T47D (cell line): ENCODE data around the gene NEK6.

Source experiments
- DNase-seq, 2 experiments: peaks; one replicate each; pipeline versions ENCODE4 v3.0.0 to v3.0.0-alpha.2; 2011 to 2012; ENCODE audit warnings: low read depth in 1 of 2, low spot score in 1 of 2
- JUND ChIP-seq: IDR thresholded peaks from 2 replicates; pipeline ENCODE4 v1.6.1; 2012; ENCODE audit warnings: low read depth
- in situ Hi-C: cut with HindIII; loops from 2 replicates; pipeline ENCODE4 v1.10.0; 2016; ENCODE audit warnings: low sequenced_read_pairs, low pct_unique_long_range_greater_than_20kb

NEK6 gene

DNA sequence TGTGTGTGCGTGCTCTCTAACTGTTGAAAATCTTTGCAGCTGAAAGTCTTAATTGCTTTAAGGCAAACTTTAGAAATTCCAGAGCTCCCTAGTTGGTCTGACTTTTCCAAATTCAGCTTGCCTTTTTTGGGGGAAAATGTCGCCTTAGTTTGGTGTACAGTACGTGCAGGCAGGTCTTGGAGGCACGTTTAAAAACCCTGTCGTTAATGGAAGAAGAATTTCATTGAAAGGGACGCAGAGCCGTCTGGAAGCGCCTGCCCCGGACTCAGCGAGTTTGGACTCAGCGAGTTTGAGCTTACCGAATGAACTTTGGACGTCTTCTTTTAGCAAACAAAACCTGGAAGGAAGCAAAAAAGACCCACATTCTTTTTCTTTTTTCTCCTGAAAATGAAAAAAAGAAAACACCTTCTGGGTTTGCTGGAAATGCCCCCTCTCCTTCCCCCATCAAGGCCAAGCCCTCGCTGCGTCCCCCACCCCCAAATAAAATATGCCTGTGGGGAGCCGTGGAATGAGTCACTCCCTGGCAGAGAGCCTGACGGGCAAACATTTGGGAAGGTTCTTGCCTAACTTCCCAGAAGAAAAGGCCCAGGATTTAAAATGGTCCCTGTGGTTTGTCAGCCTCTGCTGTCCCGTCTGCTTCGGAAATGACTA is 1.5 kb downstream of the NEK6 start:
- peak; percentile 83 to 94 for DNase-seq
- TF ChIP-seq JUND = peak; percentile 99
- in situ Hi-C loops = no loop called here

GRCh38 chr9:124260769-124261603 is 3.2 kb downstream of the NEK6 start:
- in situ Hi-C loops = no loop called here
- peak in 1 of 2 experiments; percentile 50 for DNase-seq
- no peak for TF ChIP-seq JUND

DNA sequence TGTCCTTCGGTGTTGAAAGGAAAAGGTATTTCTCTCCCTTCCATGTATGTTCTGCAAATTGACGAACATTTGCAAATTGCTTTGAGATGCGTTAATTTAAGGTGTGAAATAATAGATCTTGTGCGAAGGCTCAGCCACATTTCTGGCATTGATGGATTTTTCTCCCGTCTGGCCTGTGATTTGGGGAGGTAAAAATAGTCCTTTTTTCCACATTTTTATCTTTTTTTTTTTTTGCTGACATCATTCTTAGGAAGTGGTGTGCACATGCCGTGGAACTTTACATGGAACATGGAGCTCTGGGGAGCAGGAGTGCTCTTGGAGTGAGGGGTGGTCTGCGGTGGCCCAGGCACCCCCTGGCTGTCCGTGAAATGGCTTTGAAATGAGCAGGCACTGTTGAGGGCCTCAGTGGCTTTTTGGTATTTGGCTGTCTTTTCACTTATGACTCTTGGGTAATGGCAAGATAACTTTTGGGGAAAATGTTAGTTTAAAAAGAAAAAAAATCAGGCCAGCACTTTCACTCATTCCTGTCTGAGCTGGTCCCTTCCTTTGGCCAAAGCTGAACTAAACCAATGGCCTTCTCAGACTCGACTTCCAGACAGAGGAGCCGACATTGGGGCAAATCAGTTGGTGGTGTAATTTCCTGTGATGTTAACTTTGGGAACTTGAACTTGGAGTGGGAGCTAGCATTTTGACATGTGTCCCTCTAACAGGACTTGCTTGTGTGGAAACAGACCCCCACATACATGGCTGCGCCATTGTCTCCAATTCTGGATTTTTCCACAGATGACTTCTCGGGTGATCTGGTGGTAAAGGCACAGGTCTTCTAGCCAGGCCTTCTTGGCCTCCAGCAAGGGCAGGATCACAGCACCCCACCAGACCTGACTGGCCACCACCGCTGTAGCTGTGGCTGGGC is 4.2 kb downstream of the NEK6 start:
- in situ Hi-C loops = no loop called here
- peak in 1 of 2 experiments; percentile 29 for DNase-seq
- TF ChIP-seq JUND = no peak

DNA sequence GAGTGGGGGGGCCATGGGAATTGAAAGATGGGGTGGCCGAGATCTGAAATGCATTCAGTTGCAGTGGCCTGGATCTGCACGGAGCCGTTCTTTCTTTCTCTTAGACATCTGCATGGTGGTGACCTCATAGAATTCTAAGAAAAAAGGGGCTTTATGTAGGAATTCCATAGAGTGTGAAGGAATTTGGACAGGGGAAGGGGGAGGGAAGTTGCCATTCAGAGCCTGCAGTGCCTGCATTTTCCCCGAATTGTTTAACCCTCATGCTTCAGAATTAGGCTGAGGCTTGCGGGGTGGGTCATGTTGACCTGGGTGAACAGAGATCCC is 4.9 kb downstream of the NEK6 start:
- TF ChIP-seq JUND = no peak
- in situ Hi-C loops = no loop called here
- peak in 1 of 2 experiments; percentile 30 for DNase-seq

- DNase-seq = no peak
Observed at GRCh38 chr9:124263213-124263612, 5.5 kb downstream of the NEK6 start.

GRCh38 chr9:124263800-124264426 is 6.2 kb downstream of the NEK6 start:
- no peak for TF ChIP-seq JUND
- in situ Hi-C loops = no loop called here
- DNase-seq = no peak

More at GRCh38 chr9:124263213-124263612, 5.5 kb downstream of the NEK6 start:
- in situ Hi-C loops = no loop called here
- TF ChIP-seq JUND = no peak

DNA sequence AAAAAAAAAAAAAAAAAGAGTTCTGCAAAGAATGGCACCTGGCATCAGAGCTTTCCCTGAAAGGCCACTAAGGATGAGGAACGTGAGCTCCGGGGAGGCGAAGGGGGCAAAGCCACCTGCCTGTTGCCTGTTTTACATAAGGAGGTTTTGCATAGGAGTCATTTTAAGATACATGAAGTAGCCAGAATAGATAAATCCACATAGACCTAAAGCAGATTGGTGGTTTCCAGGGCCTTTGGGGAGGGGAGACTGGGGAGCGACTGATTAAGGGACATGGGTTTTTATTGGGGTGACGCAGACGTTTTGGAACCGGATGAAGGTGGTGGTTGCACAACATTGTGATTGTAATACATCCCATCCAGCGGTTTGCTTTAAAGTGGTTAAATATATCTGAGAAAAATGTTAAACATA is 7.1 kb downstream of the NEK6 start:
- in situ Hi-C loops = no loop called here
- DNase-seq = no peak

GRCh38 chr9:124265551-124265950 is 7.8 kb downstream of the NEK6 start:
- TF ChIP-seq JUND = no peak
- DNase-seq = no peak

More for the DNA sequence above, 7.1 kb downstream of the NEK6 start:
- TF ChIP-seq JUND = no peak

GRCh38 chr9:124266139-124266825 is 8.5 kb downstream of the NEK6 start:
- in situ Hi-C loops = no loop called here
- no peak for TF ChIP-seq JUND

More at GRCh38 chr9:124265551-124265950, 7.8 kb downstream of the NEK6 start:
- in situ Hi-C loops = no loop called here

GRCh38 chr9:124266826-124267201 is 9.1 kb downstream of the NEK6 start:
- DNase-seq = no peak
- in situ Hi-C loops = no loop called here
- no peak for TF ChIP-seq JUND

More at GRCh38 chr9:124266139-124266825, 8.5 kb downstream of the NEK6 start:
- no peak for DNase-seq

GRCh38 chr9:124267271-124267807 is 9.6 kb downstream of the NEK6 start:
- TF ChIP-seq JUND = peak; percentile 43; the same call in 1 of the 2 replicates
- peak; percentile 77 to 97 for DNase-seq

More at GRCh38 chr9:124267271-124267807, 9.6 kb downstream of the NEK6 start:
- in situ Hi-C loops = no loop called here
